HG02642 (cell line): ENCODE data around the gene FSTL4.
A peak's percentile ranks its signal among the peaks of the same experiment; 100 is the strongest.

Experiments
- ATAC-seq: cut with Tn5 transposase; IDR thresholded peaks from one replicate; pipeline ENCODE4 v1.9.1; 2021; ENCODE audit warnings: mild to moderate bottlenecking; ENCODE audit not compliant: unreplicated experiment, poor library complexity

FSTL4 gene

GRCh38 chr5:133412661-133413060 lies 199.7 kb downstream of the FSTL4 start:
- ATAC-seq = no peak

DNA sequence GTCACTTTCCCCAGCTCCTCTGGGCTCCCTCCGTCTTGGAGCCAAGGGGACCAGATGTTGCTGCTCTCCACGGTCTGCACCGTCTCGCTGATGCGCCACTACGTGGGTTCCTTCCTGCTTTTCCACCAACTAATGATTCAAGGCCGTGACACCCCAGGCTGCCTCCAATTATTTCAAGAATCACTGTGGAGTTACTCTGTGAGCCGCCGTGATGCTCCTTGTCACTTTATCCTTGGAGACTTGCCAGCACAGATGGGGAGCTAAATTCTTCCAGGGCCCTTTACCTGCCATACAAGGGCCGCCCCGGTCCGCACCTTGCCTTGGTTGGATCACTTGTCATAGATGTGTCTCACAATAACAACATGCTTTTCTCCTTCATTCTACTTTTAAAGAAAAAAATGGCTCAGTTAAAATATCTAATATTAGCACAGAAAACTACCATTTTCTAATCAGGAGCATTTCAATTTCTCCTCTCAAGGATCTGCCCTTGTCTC lies 202.0 kb downstream of the FSTL4 start:
- ATAC-seq = no peak

GRCh38 chr5:133409210-133409674 lies 203.1 kb downstream of the FSTL4 start:
- ATAC-seq = no peak

DNA sequence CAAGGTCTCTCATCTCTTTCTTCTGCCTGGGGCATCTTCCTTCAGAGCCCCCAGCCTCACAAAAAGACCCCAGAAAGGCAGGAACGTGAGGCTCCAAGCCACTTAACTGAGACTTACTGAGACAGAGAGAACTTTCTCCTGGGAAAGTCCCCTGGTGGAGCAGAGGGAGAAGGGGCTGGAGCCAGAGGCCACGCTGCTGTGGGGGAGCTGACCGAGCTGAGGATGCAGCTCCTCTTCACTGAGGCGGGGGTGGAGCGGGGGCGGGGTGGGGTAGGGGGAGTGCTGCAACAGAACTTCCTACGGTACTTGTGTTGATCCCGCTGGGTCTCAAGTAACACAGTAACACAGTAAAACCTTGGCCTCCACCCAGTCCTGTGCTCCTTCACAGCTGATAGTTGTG lies 204.0 kb downstream of the FSTL4 start:
- no peak for ATAC-seq

DNA sequence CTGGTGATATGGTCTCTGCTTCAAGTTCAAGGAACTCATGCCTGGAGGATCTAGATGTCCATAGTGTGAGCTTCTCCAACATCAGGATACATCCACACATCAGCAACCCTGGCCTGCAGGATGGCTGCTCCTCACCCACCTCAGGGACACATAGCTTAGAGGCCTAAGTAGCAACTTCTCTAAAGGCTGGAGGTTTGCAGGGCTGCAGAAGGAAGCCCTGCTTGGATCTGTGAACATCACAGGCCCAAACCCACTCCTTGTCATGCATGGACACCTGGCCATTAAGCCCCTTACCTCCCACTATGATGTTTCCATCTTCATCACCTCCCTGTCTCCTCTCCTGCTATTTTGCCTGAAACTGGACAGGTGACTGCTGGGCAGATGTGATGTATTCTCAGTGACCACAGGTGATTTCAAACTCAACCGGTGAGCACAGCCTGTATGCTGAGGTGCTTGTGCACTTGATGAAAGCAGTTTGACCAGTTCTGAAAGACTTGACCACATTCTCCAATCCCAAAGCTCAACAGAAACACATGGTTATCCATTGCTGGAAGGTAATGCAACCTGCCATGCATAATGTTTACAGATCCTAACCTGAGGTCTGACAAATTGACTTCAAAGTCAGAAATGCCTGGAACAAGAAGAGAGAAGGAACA lies 205.2 kb downstream of the FSTL4 start:
- no peak for ATAC-seq

- ATAC-seq = no peak
These were observed 205.9 kb downstream of the FSTL4 start for GRCh38 chr5:133406208-133406976.

GRCh38 chr5:133405275-133406034 lies 206.9 kb downstream of the FSTL4 start:
- ATAC-seq = no peak

DNA sequence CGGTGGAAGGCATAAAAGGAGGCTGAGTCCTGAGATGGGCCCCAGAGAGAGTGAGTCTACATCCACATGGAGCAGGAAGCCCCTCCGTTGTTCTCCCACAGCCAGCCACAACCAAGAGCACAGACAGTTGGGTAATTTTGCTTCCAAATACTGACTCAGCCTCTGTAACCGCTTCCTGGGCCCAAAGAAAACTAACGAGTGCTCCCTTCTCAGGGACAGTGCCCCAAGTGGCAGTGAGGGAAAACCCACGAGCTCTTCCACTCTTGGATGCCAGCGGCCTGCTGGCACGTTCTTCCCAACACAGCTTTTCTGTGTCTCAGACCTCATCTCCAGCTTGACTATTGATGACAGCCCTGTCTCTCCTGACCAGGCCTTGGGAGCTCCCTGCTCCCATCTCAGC lies 207.6 kb downstream of the FSTL4 start:
- ATAC-seq = no peak

GRCh38 chr5:133403741-133404364 lies 208.5 kb downstream of the FSTL4 start:
- no peak for ATAC-seq

DNA sequence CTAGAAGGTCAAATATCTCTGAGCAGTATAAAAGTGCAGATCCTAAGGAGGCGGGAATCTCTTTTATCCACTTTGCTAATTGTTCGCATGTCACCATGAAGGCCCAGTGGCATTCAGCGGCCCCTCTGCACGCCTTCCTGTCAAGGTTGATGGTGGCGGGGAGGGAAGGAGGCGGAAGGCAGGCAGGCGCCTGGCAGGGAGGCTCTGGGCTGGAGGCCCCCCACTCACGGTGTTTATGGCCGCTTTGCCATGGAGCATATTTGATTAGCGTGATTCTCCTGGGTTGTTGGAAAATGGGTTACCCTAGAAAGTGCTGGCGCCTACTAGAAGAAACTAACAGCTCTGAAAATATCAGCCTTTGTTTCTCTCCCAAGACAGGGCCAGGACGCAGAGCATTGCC lies 209.6 kb downstream of the FSTL4 start:
- no peak for ATAC-seq

DNA sequence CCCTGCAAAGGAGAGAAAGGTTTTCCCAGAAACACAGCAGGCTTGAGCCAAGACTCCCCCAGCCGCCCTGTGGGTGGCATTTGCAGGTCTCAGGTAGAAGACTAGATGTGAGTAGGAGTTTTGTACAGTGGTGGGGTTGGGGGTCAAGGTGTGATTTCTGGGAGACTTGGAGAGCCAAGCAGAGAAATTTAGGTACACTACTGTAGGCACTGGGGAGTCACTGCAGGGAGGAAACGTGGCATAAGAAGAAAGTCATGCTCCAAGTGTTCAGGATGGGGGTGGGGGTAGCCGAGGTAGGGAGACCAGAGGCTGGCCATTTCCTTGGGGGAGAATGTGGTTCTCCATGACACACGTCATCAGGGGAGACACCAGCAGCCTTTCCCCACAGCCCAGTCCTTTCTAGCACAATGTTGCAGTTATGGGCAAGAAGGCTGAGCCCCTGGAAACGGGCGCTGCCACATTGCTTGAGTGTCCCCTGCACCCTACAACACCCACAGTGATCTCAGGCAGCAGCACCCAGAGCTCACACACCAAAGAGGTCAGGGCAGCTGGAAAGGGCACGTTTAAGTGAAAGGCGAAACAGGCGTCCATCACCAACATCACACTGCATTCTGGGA lies 210.5 kb downstream of the FSTL4 start:
- ATAC-seq = no peak

DNA sequence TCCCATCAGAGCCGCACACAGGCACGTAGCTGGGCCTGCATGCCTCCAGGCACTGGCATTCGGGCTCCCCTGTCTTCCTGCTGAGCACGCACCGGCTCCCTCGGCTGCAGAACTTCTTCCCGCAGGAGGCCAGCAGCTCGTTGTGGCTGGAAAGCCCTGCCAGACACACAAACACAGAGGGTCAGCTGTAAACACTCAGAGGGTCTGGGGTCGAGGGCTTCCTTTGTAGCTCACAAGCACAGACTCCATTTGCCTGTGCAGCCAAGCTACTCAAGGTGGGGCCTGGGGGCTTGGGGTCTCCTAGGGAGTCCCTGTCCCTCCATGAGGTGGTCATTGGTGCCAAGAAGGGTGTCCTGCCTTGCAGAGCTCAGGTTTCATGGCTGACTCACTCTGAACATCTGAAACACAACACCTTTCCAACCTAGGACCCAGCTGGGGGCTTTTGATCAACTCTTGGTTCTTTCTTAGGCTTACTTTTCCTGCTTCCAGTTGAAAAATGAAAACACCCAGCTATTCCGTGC lies 211.4 kb downstream of the FSTL4 start:
- ATAC-seq = no peak

GRCh38 chr5:133400120-133400519 lies 212.2 kb downstream of the FSTL4 start:
- ATAC-seq = no peak

- ATAC-seq = no peak
These were observed 213.0 kb downstream of the FSTL4 start for GRCh38 chr5:133399247-133399891.

GRCh38 chr5:133398646-133399101 lies 213.7 kb downstream of the FSTL4 start:
- peak; percentile 57 for ATAC-seq

GRCh38 chr5:133397990-133398645 lies 214.2 kb downstream of the FSTL4 start:
- ATAC-seq = no peak

DNA sequence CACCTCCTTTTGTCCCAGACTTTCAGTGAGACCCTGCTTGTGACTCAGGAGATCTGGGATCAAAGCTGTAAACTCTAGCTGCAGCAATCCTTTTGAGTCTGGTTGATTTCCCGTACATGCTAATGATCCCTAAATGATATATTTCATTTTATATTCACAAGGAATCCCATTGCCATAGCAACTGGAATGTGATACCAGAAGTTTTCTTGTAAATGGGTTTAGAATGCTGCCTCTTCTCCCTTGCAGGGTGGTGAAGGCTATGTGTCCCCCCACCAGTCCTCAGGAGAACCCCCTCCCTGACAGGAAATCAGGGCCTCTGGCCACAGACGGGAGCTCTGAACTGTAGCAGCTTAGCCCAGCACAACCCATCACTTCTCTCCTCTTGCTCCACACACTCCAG lies 215.0 kb downstream of the FSTL4 start:
- no peak for ATAC-seq

GRCh38 chr5:133396814-133397213 lies 215.5 kb downstream of the FSTL4 start:
- ATAC-seq = no peak
